B cell (primary cell): ENCODE measurements around the gene CTAGE4. TPM values are rescaled to one million over a fixed set of nuclear protein-coding genes. Genes with fewer than 3 reads are reported as not detected.
"Not testable (repeated sequence)": the region's sequence is repeated elsewhere in the genome, so short reads cannot be mapped to it uniquely, and the experiment has no call there.

ENCODE experiments used
- ATAC-seq: fragments of 200-7000 bp; cut with Tn5 transposase; one replicate; pipeline ENCODE4 v1.10.0; 2021; ENCODE audit warnings: low read depth, mild to moderate bottlenecking, moderate number of reproducible peaks, moderate library complexity
- CTCF ChIA-PET: fragments of 350-600 bp; sonication (Branson Sonifier 250); formaldehyde crosslinking; loops from one replicate; lab custom pipeline; 2021; ENCODE audit warnings: antibody characterized with exemption, inconsistent platforms; lab: Charles Lee
- POLR2A ChIA-PET: fragments of 350-600 bp; sonication (Branson Sonifier 250); formaldehyde crosslinking; loops from one replicate; lab custom pipeline; 2021; ENCODE audit warnings: antibody characterized with exemption; lab: Charles Lee
- DNase-seq: peaks from one replicate; pipeline ENCODE4 v3.0.0; 2013
- H2AFZ ChIP-seq: 2 replicates; pipeline ENCODE4 v1.6.1; 2012; ENCODE audit warnings: mild to moderate bottlenecking, low read depth, low read length; ENCODE audit not compliant: insufficient read depth, poor library complexity, severe bottlenecking
- H3K27ac ChIP-seq, 2 donors: 1 replicate in 1 of 2; 2 replicates in 1 of 2; pipeline ENCODE4 v1.5.1; 2012 to 2013; ENCODE audit warnings: low read length in 2 of 2, mild to moderate bottlenecking in 2 of 2, moderate library complexity in 1 of 2
- H3K27me3 ChIP-seq, 4 experiments: fragments of 200-600 bp in 1 of 4; sonication (generic) in 1 of 4; replicated peaks in 1 of 4; 1 replicate in 2 of 4; 2 replicates in 2 of 4; pipeline versions ENCODE4 v1.6.1 to v1.7.0; 2013 to 2016; ENCODE audit warnings: low read length in 3 of 4, mild to moderate bottlenecking in 2 of 4, mixed read lengths in 1 of 4, moderate library complexity in 1 of 4; ENCODE audit not compliant: insufficient read depth in 4 of 4, control insufficient read depth in 3 of 4; ENCODE audit errors: control extremely low read depth in 1 of 4
- H3K36me3 ChIP-seq, 2 experiments: replicated peaks in 1 of 2; 1 replicate in 1 of 2; 2 replicates in 1 of 2; pipeline versions ENCODE4 v1.6.1 to v1.7.1; 2013; ENCODE audit warnings: low read length in 1 of 2; ENCODE audit not compliant: insufficient read depth in 2 of 2, control insufficient read depth in 1 of 2; ENCODE audit errors: control extremely low read depth in 1 of 2, extremely low read depth in 1 of 2
- H3K4me1 ChIP-seq, 2 donors: fragments of 200-600 bp in 1 of 2; sonication (generic) in 1 of 2; 1 replicate in 1 of 2; 2 replicates in 1 of 2; pipeline versions ENCODE4 v1.5.1 to v1.6.1; 2013 to 2017; ENCODE audit warnings: low read length in 2 of 2; ENCODE audit not compliant: control insufficient read depth in 2 of 2, insufficient read depth in 2 of 2
- H3K4me2 ChIP-seq: replicated peaks from 2 replicates; pipeline ENCODE3; 2012; ENCODE audit warnings: mild to moderate bottlenecking, low read depth, low read length; ENCODE audit not compliant: poor library complexity, severe bottlenecking
- H3K4me3 ChIP-seq, 5 experiments: fragments of 200-600 bp in 1 of 5; sonication (generic) in 1 of 5; 1 replicate in 3 of 5; 2 replicates in 2 of 5; pipeline versions ENCODE4 v1.5.1 to v1.7.0; 2011 to 2016; ENCODE audit warnings: low read length in 4 of 5, mild to moderate bottlenecking in 4 of 5, low read depth in 2 of 5, control low read depth in 1 of 5, moderate library complexity in 1 of 5; ENCODE audit not compliant: insufficient read depth in 1 of 5; ENCODE audit errors: control extremely low read depth in 1 of 5, extremely low read depth in 1 of 5
- H3K79me2 ChIP-seq: fragments of 200-600 bp; sonication (generic); one replicate; pipeline ENCODE4 v1.6.0; 2016; ENCODE audit warnings: low read length; ENCODE audit not compliant: control insufficient read depth, insufficient read depth
- H3K9ac ChIP-seq: fragments of 200-600 bp; sonication (generic); 2 replicates; pipeline ENCODE4 v1.6.1; 2017; ENCODE audit warnings: mild to moderate bottlenecking, low read length, moderate library complexity
- H3K9me3 ChIP-seq, 3 donors: one replicate each; pipeline versions ENCODE4 v1.6.1 to v1.7.1; 2013; ENCODE audit warnings: low read length in 2 of 3; ENCODE audit not compliant: control insufficient read depth in 2 of 3, insufficient read depth in 1 of 3; ENCODE audit errors: control extremely low read depth in 1 of 3
- H4K20me1 ChIP-seq: 2 replicates; pipeline ENCODE4 v1.6.0; 2012; ENCODE audit warnings: mild to moderate bottlenecking, low read length; ENCODE audit not compliant: insufficient read depth, control insufficient read depth, poor library complexity, severe bottlenecking
- H3K27ac Mint-ChIP-seq: one replicate; pipeline ENCODE4 v1.8.0; 2021; ENCODE audit warnings: mixed read lengths
- H3K27me3 Mint-ChIP-seq: one replicate; pipeline ENCODE4 v1.8.0; 2021; ENCODE audit warnings: mixed read lengths
- H3K4me1 Mint-ChIP-seq: one replicate; pipeline ENCODE4 v1.8.0; 2021; ENCODE audit warnings: mixed read lengths
- H3K4me3 Mint-ChIP-seq: one replicate; pipeline ENCODE4 v1.8.0; 2021; ENCODE audit warnings: mixed read lengths
- H3K9me3 Mint-ChIP-seq: one replicate; pipeline ENCODE4 v1.8.0; 2022; ENCODE audit warnings: mixed read lengths; ENCODE audit not compliant: insufficient read depth
- EZH2 ChIP-seq: IDR thresholded peaks from 2 replicates; pipeline ENCODE4 v1.6.1; 2012; ENCODE audit warnings: borderline replicate concordance, low read depth, mild to moderate bottlenecking, moderate library complexity, low read length; ENCODE audit not compliant: insufficient read depth, poor library complexity, severe bottlenecking
- WGBS: methylation state at CpG from one replicate; pipeline ENCODE4 v1.1.5; 2013; ENCODE audit warnings: missing lambda C conversion rate; ENCODE audit not compliant: insufficient coverage; 5-methylcytosine and 5-hydroxymethylcytosine counted together
- intact Hi-C: fragments of 100-400 bp; cut with micrococcal nuclease; formaldehyde crosslinking; loops from one replicate; pipeline ENCODE4 v1.10.0; 2022
- polyA plus RNA-seq: library from polyadenylated mRNA; depleted of rRNA; stranded (reverse); fragments of >200 nt; gene quantifications from 2 replicates; pipeline ENCODE4 v1.2.3, GENCODE V29; 2012
- total RNA-seq, 2 donors: library from RNA; stranded (reverse); fragments of 120-200 nt in 1 of 2; gene quantifications; 1 replicate in 1 of 2; 2 replicates in 1 of 2; pipeline versions ENCODE4 v1.2.3 to v1.2.4, GENCODE V29; 2013 to 2022
- TF ChIP-seq, protein P1 (sequence below): fragments of 200-600 bp; IDR thresholded peaks from one replicate; pipeline ENCODE4 v1.8.0; 2022; ENCODE audit warnings: antibody characterized with exemption, mild to moderate bottlenecking

The CTAGE4 gene
- total and polyA plus RNA-seq, 2 donors (not counting 1 experiment from before 2014, with no cell fraction given), result 0.12 TPM; not detected in 1

DNA sequence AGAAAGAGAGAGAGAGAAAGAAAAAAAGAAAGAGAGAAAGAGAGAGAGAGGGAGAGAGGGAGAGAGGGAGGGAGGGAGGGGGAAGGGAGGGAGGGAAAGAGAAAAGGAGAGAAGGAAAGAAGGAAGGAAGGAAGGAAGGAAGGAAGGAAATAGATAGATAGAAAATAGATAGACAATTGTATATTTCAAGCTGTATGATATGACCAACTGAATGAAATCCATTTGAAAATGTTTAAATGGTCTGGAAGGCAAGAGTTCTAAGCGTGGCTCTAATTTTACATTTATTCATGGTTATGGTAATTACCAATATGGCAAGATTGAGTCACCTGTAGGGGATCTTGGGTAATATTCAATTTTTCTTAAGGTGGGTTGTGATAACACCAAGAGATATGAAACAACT, 24.4 kb upstream of the CTAGE4 start:
- Histone ChIP-seq H3K4me3 (no peak overlapping the region), H4K20me1 (no peaks in the 10 kb centered on the region), H3K9me3 (no peaks in the 10 kb centered on the region), H3K36me3 (no peaks in the 10 kb centered on the region), H3K4me2 (no peak overlapping the region), H3K27me3 (no peaks in the 10 kb centered on the region), H2AFZ (no peak overlapping the region), H3K79me2 (no peaks in the 10 kb centered on the region), H3K9ac (no peak overlapping the region), H3K27ac (no peak overlapping the region), H3K4me1 (no peaks in the 10 kb centered on the region)
- DNase-seq (no peak), ATAC-seq (no peak)
- H3K4me1 Mint-ChIP-seq, result no peaks in the 10 kb centered on the region
- ChIA-PET CTCF (interaction anchor here (0.6 kb wide), 1 partner anchor 232 kb away, joined by 3 read pairs; no protein-coding TSS in a partner anchor), POLR2A (no interaction called here)
- TF ChIP-seq, protein P1, sequence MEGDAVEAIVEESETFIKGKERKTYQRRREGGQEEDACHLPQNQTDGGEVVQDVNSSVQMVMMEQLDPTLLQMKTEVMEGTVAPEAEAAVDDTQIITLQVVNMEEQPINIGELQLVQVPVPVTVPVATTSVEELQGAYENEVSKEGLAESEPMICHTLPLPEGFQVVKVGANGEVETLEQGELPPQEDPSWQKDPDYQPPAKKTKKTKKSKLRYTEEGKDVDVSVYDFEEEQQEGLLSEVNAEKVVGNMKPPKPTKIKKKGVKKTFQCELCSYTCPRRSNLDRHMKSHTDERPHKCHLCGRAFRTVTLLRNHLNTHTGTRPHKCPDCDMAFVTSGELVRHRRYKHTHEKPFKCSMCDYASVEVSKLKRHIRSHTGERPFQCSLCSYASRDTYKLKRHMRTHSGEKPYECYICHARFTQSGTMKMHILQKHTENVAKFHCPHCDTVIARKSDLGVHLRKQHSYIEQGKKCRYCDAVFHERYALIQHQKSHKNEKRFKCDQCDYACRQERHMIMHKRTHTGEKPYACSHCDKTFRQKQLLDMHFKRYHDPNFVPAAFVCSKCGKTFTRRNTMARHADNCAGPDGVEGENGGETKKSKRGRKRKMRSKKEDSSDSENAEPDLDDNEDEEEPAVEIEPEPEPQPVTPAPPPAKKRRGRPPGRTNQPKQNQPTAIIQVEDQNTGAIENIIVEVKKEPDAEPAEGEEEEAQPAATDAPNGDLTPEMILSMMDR, result no peak
- TF ChIP-seq EZH2, result no peak
- H3K27me3 Mint-ChIP-seq, result peaks cover 8% of the 10 kb centered on the region
- intact Hi-C loops, result no loop called here
- H3K9me3 Mint-ChIP-seq, result no peaks in the 10 kb centered on the region
- H3K27ac Mint-ChIP-seq, result no peak overlapping the region
- H3K4me3 Mint-ChIP-seq, result no peak overlapping the region
- WGBS, result no CpG with 5 or more reads among the region's 1 CpG

DNA sequence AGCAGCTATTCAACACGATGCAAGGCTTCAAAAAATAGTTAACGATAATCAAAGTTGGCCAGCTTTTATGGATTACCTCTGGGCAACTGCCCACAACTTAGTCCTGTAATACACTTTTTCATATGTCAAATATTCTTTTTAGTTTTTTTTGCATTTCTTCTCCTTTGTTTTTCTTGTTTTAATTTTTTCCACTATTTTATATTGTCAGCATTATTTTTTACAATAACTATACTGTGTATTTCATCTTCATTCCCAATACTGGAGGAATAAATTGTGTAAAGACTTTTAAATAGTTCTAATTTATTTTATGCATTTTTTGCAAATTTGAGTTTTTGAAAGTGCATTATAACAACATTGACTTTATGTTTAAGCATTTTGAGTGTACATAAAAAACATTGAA, 18.5 kb upstream of the CTAGE4 start:
- intact Hi-C loops, result no loop called here
- ChIA-PET CTCF (no interaction called here), POLR2A (no interaction called here)
- H3K27me3 Mint-ChIP-seq, result peaks cover 17% of the 10 kb centered on the region
- H3K4me1 ChIP-seq, result no peaks in the 10 kb centered on the region
- TF ChIP-seq EZH2, result no peak
- TF ChIP-seq, protein P1, result no peak
- DNase-seq (no peak), ATAC-seq (no peak)
- WGBS, result 100% methylated on average over 1 of the region's 2 CpGs
- H4K20me1 ChIP-seq, result no peaks in the 10 kb centered on the region
- no peaks in the 10 kb centered on the region for H3K79me2 ChIP-seq
- H3K27ac ChIP-seq, result no peak overlapping the region
- H3K9me3 Mint-ChIP-seq, result peaks cover 2% of the 10 kb centered on the region
- H3K9ac ChIP-seq, result no peak overlapping the region
- no peak overlapping the region for H3K4me3 ChIP-seq
- H3K4me2 ChIP-seq, result no peak overlapping the region
- no peaks in the 10 kb centered on the region for H3K4me1 Mint-ChIP-seq
- H3K4me3 Mint-ChIP-seq, result no peak overlapping the region
- H3K36me3 ChIP-seq, result no peaks in the 10 kb centered on the region
- H3K9me3 ChIP-seq, result no peaks in the 10 kb centered on the region
- H2AFZ ChIP-seq, result no peak overlapping the region
- peaks cover 0 to 2% (median 0%) of the 10 kb centered on the region in 4 experiments for H3K27me3 ChIP-seq
- no peak overlapping the region for H3K27ac Mint-ChIP-seq

DNA sequence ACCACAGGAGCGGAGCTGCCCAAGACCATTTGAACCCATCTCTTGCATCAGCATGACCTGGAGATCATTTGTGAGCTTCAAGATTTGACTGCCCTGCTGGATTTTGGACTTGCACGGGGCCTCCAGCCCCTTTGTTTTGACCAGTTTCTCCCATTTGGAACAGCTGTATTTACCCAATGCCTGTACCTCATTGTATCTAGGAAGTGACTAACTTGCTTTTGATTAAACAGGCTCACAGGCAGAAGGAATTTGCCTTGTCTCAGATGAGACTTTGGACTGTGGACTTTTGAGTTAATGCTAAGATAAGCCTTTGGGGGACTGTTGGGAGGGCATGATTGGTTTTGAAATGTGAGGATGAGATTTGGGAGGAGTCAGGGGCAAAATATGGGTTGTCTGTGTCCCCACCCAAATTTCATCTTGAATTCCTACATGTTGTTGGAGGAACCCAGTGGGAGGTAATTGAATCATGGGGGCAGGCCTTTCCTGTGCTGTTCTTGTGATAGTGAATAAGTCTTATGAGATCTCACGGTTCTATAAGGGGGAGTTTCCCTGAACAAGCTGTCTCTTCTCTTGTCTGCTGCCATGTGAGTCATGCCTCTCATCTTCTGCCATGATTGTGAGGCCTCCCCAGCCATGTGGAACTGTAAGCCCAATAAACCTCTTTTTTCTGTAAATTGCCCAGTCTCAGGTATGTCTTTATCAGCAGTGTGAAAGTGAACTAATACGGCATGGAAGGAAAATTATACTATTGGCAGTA, 11.5 kb upstream of the CTAGE4 start:
- H3K9me3 Mint-ChIP-seq, ATAC-seq, H4K20me1 ChIP-seq, H3K27me3 ChIP-seq, DNase-seq, H3K9ac ChIP-seq, H2AFZ ChIP-seq, H3K9me3 ChIP-seq, intact Hi-C loops, H3K79me2 ChIP-seq, H3K4me2 ChIP-seq, POLR2A ChIA-PET, H3K27ac ChIP-seq, CTCF ChIA-PET, H3K4me1 Mint-ChIP-seq, H3K4me3 ChIP-seq, H3K36me3 ChIP-seq, H3K4me3 Mint-ChIP-seq, H3K27ac Mint-ChIP-seq, H3K4me1 ChIP-seq: not testable (repeated sequence)
- WGBS, result 87% methylated on average over 2 of the region's 4 CpGs
- H3K27me3 Mint-ChIP-seq, result peaks cover 11% of the 10 kb centered on the region
